KOPT-K1 (cell line): ENCODE data around the gene RIN3.

Source experiments
- H3K27ac ChIP-seq: fragments of 200-600 bp; sonication (generic); 2 replicates; pipeline ENCODE4 v1.5.1; 2016; ENCODE audit warnings: antibody characterized with exemption, mild to moderate bottlenecking, low read depth, low read length; ENCODE audit not compliant: poor library complexity, severe bottlenecking
- H3K36me3 ChIP-seq: fragments of 200-600 bp; sonication (generic); 2 replicates; pipeline ENCODE4 v1.5.1; 2017; ENCODE audit warnings: antibody characterized with exemption, mild to moderate bottlenecking, low read length, moderate library complexity; ENCODE audit not compliant: insufficient read depth
- H3K9me3 ChIP-seq: fragments of 200-600 bp; sonication (generic); 2 replicates; pipeline ENCODE4 v1.5.1; 2017; ENCODE audit warnings: antibody characterized with exemption, low read length, mild to moderate bottlenecking; ENCODE audit not compliant: insufficient read depth, poor library complexity, severe bottlenecking

Gene RIN3

GRCh38 chr14:92513204-92513965 lies at the start of gene RIN3:
RIN3 (plus strand) TSS chr14:92513781; CDS start chr14:92513933, 152 bp downstream.
- Histone ChIP-seq H3K9me3 (no peaks in the 10 kb centered on the region), H3K27ac (peak within 1 kb of the TSS; percentile 94), H3K36me3 (no peaks in the 10 kb centered on the region)

GRCh38 chr14:92464156-92464555 lies 49.4 kb upstream of the RIN3 start:
- Histone ChIP-seq H3K9me3 (peaks cover 10% of the 10 kb centered on the region), H3K36me3 (no peaks in the 10 kb centered on the region)

GRCh38 chr14:92464716-92465115 lies 48.9 kb upstream of the RIN3 start:
- Histone ChIP-seq H3K27ac (peak overlapping the region; percentile 38), H3K36me3 (no peaks in the 10 kb centered on the region), H3K9me3 (peaks cover 10% of the 10 kb centered on the region)

More at GRCh38 chr14:92464156-92464555, 49.4 kb upstream of the RIN3 start:
- H3K27ac ChIP-seq = no peak overlapping the region

GRCh38 chr14:92465353-92466055 lies 48.1 kb upstream of the RIN3 start:
- Histone ChIP-seq H3K36me3 (no peaks in the 10 kb centered on the region), H3K27ac (peak overlapping the region; percentile 38), H3K9me3 (peaks cover 10% of the 10 kb centered on the region)

- Histone ChIP-seq H3K27ac (peak overlapping the region; percentile 38), H3K36me3 (no peaks in the 10 kb centered on the region), H3K9me3 (peaks cover 10% of the 10 kb centered on the region)
Observed at GRCh38 chr14:92466059-92466458, 47.5 kb upstream of the RIN3 start.

- Histone ChIP-seq H3K9me3 (peaks cover 10% of the 10 kb centered on the region), H3K36me3 (no peaks in the 10 kb centered on the region), H3K27ac (no peak overlapping the region)
Observed at GRCh38 chr14:92469515-92469914, 44.1 kb upstream of the RIN3 start.

- H3K27ac ChIP-seq = no peak overlapping the region
- H3K9me3 ChIP-seq = peaks cover 10% of the 10 kb centered on the region
- no peaks in the 10 kb centered on the region for H3K36me3 ChIP-seq
Observed at GRCh38 chr14:92470215-92470614, 43.4 kb upstream of the RIN3 start.

GRCh38 chr14:92470811-92471210 lies 42.8 kb upstream of the RIN3 start:
- no peak overlapping the region for H3K27ac ChIP-seq
- H3K36me3 ChIP-seq = no peaks in the 10 kb centered on the region

GRCh38 chr14:92471919-92472318 lies 41.7 kb upstream of the RIN3 start:
- Histone ChIP-seq H3K27ac (no peak overlapping the region), H3K9me3 (peaks cover 6% of the 10 kb centered on the region), H3K36me3 (no peaks in the 10 kb centered on the region)

More at GRCh38 chr14:92470811-92471210, 42.8 kb upstream of the RIN3 start:
- H3K9me3 ChIP-seq = peaks cover 10% of the 10 kb centered on the region

GRCh38 chr14:92472860-92473259 lies 40.7 kb upstream of the RIN3 start:
- no peaks in the 10 kb centered on the region for H3K36me3 ChIP-seq
- no peak overlapping the region for H3K27ac ChIP-seq
- H3K9me3 ChIP-seq = no peaks in the 10 kb centered on the region

GRCh38 chr14:92473261-92473968 lies 40.2 kb upstream of the RIN3 start:
- Histone ChIP-seq H3K36me3 (no peaks in the 10 kb centered on the region), H3K9me3 (no peaks in the 10 kb centered on the region), H3K27ac (no peak overlapping the region)

GRCh38 chr14:92473969-92474535 lies 39.5 kb upstream of the RIN3 start:
- H3K36me3 ChIP-seq = no peaks in the 10 kb centered on the region
- no peak overlapping the region for H3K27ac ChIP-seq
- H3K9me3 ChIP-seq = peaks cover 2% of the 10 kb centered on the region

- no peak overlapping the region for H3K27ac ChIP-seq
- H3K9me3 ChIP-seq = peaks cover 4% of the 10 kb centered on the region
- no peaks in the 10 kb centered on the region for H3K36me3 ChIP-seq
Observed at GRCh38 chr14:92475037-92475436, 38.5 kb upstream of the RIN3 start.

GRCh38 chr14:92475451-92476187 lies 38.0 kb upstream of the RIN3 start:
- H3K27ac ChIP-seq = no peak overlapping the region
- no peaks in the 10 kb centered on the region for H3K36me3 ChIP-seq
- peaks cover 4% of the 10 kb centered on the region for H3K9me3 ChIP-seq
